D721Med (cell line): ENCODE data around the gene SFXN3.

Experiments used
- DNase-seq: peaks from one replicate; pipeline ENCODE4 v3.0.0; 2011; ENCODE audit warnings: low spot score; ENCODE audit not compliant: insufficient read length
- FAIRE-seq: peaks from 2 replicates; lab custom pipeline; 2011; peaks lifted over from hg19 to GRCh38; lab: Jason Lieb, UNC
- TF ChIP-seq, protein P1 (sequence below): IDR thresholded peaks from 2 replicates; pipeline ENCODE4 v1.5.1; 2012; ENCODE audit warnings: mild to moderate bottlenecking, control low read depth; ENCODE audit not compliant: insufficient read depth; ENCODE audit errors: missing control alignments

Gene SFXN3

DNA sequence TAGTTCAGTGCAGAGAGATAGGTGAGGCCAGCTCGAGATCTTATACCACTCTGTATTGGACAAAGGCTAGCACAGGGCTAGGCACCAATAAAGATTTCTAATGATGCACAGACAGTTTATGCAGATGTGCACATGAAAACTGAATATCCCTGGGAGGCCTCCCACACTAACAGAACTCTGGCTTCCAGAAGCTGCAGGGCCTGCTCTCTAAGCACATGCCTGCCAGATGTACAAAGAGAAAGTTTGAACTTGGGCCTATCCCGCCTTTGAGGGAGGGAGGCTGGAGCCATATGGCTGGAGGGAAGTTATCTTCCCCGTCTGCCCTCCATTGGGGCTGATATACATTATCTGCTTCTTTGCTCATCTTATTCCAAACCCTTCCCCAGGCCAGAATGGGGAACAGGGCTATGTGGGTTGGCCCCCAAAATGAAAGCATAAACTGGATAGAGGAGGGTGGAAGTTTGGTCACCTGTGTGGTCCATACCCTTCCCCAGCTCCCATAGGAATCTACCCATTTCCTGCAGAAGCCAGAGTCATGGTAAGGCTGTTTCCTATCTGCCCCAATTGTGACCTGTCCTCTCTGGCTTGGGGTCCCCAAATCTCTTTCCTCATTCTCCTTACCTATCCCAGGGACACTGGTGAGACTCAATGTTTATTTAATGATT, 34.6 kb downstream of the SFXN3 start:
- DNase-seq (no peak), FAIRE-seq (no peak)
- TF ChIP-seq, protein P1, sequence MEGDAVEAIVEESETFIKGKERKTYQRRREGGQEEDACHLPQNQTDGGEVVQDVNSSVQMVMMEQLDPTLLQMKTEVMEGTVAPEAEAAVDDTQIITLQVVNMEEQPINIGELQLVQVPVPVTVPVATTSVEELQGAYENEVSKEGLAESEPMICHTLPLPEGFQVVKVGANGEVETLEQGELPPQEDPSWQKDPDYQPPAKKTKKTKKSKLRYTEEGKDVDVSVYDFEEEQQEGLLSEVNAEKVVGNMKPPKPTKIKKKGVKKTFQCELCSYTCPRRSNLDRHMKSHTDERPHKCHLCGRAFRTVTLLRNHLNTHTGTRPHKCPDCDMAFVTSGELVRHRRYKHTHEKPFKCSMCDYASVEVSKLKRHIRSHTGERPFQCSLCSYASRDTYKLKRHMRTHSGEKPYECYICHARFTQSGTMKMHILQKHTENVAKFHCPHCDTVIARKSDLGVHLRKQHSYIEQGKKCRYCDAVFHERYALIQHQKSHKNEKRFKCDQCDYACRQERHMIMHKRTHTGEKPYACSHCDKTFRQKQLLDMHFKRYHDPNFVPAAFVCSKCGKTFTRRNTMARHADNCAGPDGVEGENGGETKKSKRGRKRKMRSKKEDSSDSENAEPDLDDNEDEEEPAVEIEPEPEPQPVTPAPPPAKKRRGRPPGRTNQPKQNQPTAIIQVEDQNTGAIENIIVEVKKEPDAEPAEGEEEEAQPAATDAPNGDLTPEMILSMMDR, result no peak

DNA sequence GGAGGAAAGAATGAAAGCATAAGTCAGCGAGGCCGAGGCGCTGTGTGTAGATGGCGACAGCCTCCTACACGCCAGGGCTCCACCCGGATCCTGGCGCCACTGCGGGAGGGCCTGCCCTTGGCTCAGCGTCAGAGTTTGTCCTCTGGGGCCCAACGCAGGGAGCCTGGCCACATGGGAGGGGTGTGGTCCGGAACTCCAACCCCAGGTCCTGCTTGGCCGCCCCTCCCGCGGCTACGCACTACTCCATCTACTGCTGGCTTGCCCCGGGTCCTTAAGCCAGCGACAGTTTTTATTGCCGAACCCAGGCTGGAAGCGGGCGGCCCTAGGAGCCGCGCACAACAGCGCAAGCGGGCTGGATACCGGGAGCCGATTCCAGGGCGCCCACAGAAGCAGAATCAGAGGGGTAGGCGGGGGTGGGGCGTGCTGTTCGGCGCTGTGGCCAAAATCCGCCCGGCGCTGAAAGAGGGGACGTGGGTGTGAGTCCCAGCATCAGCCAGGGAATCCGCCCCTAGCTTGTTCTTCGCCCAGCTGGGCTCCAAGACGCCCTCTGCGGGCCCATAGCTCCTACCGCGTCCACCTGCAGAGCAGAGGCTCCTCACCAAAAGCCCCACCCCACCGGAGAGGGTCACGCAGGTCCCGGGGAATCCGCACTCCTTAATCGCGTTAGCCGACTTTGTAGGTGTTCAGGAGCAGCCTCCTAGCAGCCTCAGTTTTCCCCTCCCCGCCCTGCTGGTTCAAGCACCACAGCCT, 35.3 kb downstream of the SFXN3 start:
- TF ChIP-seq, protein P1, result peak; percentile 53
- DNase-seq (peak; percentile 89), FAIRE-seq (no peak)

DNA sequence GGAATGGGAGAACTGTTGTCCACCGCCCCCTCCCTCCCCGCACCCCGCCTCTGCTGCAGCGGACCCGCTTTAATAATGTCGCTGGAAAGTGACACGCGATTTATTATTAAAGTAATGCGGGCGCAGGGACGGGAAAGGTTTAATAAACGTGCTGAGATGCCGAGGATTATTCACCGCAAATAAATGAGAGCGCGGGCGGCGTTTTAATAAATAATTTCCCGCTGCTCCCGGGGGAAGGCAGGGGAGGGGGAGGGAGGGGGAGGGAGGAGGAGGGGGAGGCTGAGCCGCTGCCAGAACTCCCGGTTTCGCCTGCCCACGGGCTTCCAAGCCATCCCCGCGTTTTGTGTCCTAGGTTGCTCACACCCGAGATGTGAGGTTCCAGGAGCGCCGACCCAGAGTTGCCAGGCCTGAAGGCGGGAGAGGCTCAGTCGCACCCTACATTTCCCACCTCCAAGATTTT, 35.9 kb downstream of the SFXN3 start:
- FAIRE-seq, result no peak
- no peak for DNase-seq
- TF ChIP-seq, protein P1, result no peak

DNA sequence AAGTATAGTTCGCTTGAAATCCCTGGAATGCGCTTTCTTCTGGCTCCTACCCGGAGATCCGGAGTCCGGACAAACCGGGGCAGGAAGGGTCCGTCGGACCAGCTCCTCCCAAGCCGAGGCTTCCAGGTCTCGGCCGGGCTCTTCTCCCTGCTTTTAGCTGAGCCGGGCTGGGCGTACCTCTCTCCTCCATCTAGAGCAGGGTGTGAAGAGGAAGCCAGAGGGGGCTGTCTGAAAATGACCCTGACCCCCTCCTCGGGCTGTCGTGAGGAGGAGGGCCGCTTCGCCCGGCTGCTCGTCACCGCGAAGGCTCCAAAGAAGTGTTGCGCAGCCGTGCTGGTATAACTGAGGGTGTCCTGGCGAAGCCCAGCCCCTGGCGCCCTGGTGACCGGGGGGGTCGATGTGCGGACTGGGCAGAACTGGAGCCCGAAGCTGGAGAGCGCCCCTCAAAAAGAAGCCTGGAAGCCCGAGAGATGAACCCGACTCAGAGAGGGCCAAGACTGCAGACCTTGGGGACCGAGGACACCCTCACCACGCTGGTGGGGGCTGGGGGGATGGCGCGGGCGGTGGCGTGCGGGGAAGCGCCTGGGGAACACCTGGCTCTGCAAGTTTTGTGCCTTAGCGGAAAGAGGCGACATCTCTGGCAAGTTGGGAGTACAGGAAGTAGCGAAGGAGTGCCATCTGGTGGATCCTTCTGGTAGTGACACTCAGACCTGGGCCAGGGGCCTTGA, 36.5 kb downstream of the SFXN3 start:
- FAIRE-seq (no peak), DNase-seq (peak; percentile 85)
- TF ChIP-seq, protein P1, result peak; percentile 89

DNA sequence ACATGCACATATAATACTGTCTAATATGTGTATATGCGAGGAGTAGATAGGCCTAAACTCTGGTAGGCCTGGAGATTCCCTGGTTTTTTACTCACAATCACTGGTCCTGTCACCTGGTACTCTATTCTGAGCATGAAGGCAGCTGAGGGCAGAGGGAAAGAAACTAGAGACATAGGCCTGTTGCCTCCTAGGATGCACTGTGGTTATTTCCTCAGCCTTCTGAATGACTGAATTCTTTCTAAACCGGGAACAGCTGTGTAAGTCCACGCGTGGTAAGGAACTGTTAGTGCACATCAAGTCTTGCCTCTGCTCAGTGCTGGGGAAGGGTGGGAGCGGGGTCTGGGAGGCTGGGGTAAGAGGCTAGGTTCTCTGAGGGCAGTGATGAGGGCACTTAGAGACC, 38.4 kb downstream of the SFXN3 start:
- DNase-seq, result no peak
- no peak for FAIRE-seq
- TF ChIP-seq, protein P1, result no peak

DNA sequence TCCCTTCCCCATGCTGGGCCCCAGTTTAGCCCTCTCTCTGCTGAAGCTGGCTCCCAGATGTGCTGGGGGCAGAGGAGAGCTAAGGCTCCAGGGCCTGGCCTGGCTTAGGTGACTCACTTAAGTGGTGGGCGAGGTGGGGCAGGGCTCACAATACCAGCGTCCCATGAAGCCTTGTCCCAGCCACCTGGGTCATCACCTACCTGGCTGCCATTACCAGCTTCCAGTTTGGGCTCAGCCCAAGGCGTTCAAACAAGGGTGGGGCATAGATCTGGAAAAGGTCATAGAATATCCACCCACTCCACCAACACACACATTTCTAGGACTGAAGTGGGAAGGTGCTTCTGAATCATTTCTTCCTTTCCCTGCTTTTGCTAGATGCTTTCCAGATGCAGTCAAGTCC, 39.1 kb downstream of the SFXN3 start:
- TF ChIP-seq, protein P1, result no peak
- FAIRE-seq (no peak), DNase-seq (no peak)
